Stimulated activated CD8-positive, alpha-beta memory T cell treated with anti-CD3 and anti-CD28 coated beads, Interleukin-4, amount 100 ng/mL, for 48 hours (primary cell): ENCODE measurements around the gene OR10H4.
"Not testable (repeated sequence)": the region's sequence is repeated elsewhere in the genome, so short reads cannot be mapped to it uniquely, and the experiment has no call there.

ENCODE experiments used
- DNase-seq: peaks from one replicate; pipeline ENCODE4 v3.0.0-alpha.2; 2020

The OR10H4 gene

GRCh38 chr19:15948223-15949058, at the start of gene OR10H4:
Gene OR10H4 (plus strand): TSS chr19:15949008. CDS start chr19:15949008, 0 bp downstream.
- no peak for DNase-seq

- not testable (repeated sequence) for DNase-seq
Observed at GRCh38 chr19:15899561-15899960, 49.2 kb upstream of the OR10H4 start.

- DNase-seq, result not testable (repeated sequence)
Observed at GRCh38 chr19:15900032-15900431, 48.8 kb upstream of the OR10H4 start.

GRCh38 chr19:15900504-15900903, 48.3 kb upstream of the OR10H4 start:
- no peak for DNase-seq

DNA sequence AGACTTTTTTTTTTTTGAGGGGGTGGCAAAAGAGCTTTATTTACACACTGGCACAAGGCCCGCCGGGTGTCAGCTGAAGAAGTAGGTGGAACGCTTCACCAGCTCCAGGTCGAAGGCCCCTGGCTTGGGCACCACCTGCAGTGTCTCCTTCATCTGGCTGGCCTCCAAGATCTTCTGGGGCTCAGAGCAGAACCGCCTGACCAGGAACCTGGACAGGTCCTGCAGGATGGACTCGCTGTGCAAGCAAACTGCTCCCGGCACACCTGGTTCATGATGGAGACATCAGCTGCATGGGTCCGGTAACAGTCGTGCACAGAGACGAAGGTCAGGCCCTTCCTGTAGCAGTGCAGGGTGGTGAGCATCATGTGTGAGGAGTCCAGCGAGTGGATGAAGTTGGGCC, 46.6 kb upstream of the OR10H4 start:
- DNase-seq, result no peak

DNA sequence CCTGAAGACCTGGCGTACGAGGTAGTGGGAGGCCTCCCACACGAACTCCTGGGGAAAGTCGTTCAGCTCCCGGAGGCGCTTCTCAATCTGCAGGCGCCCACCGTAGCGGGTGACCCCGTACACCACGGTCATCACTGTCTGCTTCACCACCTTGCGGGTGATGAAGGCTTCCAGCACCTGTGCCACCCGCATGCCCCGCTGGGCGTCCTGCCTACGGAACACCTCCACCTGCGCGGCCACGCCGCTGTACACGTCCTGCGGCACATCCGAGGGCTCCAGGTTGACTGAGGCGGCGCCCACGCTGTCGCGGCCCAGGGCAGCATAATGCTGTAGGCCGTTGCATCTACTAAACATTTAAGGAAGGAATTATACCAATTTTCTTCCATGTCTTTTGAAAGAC, 45.9 kb upstream of the OR10H4 start:
- not testable (repeated sequence) for DNase-seq

- no peak for DNase-seq
Observed at GRCh38 chr19:15905026-15905425, 43.8 kb upstream of the OR10H4 start.

GRCh38 chr19:15911599-15912235, 37.1 kb upstream of the OR10H4 start:
- DNase-seq, result no peak

DNA sequence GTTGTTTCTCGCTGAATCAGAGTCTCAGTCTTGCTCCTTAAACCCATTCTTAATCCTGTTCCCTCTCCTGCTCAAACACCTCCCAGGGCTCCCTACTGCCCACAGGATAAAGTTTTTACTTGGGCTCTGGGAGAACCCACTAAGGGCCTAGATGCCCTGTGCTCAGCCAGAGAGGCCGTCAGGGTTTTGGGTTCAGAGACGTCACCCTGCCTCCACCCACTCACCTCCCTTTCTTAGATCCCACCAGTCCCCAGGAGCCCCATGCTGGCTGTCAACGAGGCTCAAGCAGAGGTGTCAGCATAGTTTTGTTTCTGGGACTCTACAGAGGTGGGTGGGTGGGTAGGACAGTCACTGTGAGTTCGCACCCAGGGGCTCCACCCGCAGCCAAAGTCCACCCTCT, 35.4 kb upstream of the OR10H4 start:
- DNase-seq, result no peak

GRCh38 chr19:15913830-15914229, 35.0 kb upstream of the OR10H4 start:
- no peak for DNase-seq

DNA sequence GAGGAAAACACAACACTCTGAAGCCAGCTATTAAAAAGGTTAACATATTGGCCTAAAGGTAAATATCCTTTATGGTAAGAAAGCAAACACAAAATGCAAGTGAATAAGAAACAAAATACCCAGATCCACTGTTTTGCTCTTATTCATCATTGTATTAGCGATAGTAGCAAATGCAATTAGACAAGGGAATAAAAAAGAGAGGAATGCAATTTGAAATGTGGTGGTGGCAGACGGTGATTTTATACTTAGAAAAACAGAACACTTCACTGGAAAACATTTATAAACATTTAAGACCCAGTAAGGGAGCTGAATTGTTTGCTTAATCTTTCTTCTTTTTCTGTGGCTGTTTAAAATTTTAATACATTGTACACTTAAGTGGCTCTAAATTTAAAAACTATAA, 33.7 kb upstream of the OR10H4 start:
- DNase-seq, result no peak

GRCh38 chr19:15919243-15919642, 29.6 kb upstream of the OR10H4 start:
- no peak for DNase-seq

DNA sequence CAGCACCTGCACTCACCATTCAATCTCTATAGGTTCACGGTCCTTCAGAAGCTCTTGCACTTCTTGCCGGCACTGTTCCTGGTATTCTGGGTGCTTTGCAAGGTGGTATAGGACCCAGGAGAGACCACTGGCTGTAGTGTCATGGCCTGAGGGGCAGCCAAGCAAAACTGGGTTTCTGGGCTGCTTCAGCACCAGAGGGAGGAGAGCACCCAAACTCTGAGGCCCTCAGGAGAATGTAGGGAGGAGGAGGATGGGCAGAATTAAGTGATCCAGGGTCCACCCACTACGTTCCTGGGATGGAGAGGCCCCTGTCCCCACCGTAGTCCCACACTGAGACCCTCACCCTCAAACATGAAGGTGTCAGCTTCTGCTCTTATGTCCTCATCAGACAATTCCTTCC, 26.8 kb upstream of the OR10H4 start:
- no peak for DNase-seq

DNA sequence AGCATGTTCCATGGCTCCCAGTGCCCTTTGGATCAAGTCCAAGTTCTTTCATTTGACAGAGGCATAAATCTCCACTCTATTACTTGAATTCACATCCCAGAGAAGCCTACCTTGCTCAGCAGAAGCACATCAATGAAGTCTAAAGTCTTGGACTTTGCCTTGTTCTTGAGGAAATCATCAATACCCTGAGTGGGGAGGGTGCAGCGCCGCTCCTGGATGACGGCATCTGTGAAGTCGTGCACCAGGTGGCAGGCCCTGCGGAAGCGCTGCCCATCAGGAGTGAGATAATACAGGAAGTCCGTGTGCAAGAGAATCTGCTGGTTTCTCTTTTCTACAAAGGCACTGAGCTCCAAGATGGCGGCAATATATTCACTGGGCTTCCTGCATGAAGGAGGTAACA, 25.1 kb upstream of the OR10H4 start:
- DNase-seq, result no peak

- DNase-seq, result no peak
Observed at GRCh38 chr19:15926484-15926883, 22.3 kb upstream of the OR10H4 start.

GRCh38 chr19:15928321-15928720, 20.5 kb upstream of the OR10H4 start:
- DNase-seq, result no peak

- DNase-seq, result not testable (repeated sequence)
Observed at GRCh38 chr19:15933761-15934331, 15.0 kb upstream of the OR10H4 start.

DNA sequence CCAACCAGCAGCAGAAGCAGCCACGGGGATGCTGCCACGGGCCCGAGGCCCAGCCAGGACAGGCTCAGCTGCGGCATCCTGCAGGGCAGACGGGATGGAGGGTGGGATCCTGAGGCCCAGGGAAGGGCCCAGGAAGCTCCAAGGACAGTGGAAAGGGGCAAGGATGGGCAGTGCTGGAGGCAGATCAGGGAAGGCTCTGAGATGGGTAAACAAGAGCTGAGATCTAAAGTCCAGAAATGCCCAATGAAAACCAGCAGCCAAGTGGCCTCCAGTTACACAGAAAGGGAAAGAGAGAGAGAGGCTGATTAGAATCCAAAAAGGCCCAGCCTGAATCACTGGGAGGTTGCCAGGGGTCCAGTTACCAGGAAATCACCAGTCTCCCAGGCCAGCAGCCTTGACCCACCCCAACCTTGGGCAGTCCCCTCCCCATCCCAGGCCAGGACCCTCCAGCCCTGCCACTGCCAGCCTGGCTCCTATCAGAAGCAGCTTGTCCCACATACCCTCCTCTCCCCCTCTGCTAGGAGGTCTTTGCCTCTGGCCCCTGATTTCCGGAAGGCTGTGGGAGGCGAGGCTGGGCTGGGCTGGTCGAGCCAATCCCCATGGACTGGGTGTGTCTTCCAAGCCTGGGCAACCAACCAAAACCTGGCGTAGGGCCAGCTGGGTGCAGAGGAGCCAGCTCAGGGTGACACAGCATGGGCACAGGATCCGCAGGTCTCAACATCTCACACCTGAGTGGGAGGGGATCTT, 14.3 kb upstream of the OR10H4 start, which contains the start of gene CYP4F11:
Gene CYP4F11, minus strand, starts transcription at position 198 of the 747 bp plus-strand sequence. Its CDS starts 121 bp downstream, at position 77.
- no peak for DNase-seq

DNA sequence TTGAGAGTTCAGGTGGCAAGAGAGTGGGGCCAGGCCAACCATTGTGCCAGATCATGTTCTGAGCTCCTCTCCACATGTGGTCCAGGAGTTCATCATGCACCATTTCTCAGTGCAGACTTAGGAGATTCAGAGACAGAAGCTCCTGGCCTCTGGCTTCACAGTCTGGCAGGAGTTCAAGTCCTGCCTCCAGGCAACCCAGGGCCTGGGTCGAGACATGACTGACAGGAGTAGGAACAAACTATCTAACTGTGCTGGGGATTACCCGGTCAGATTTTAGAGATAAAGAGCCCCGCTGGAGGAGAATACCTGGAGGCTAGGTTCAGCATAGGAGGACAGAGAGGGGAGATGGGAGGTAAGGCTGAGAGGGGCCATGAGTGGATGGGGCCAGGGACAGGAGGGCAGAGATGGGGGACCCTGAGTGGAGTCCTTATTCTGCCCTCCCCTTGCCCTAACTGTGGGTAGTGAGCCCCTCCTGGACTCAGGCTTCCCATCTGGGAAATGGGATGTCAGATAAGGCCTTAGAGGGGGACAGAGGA, 13.6 kb upstream of the OR10H4 start:
- DNase-seq, result no peak

GRCh38 chr19:15936173-15936572, 12.6 kb upstream of the OR10H4 start:
- no peak for DNase-seq

DNA sequence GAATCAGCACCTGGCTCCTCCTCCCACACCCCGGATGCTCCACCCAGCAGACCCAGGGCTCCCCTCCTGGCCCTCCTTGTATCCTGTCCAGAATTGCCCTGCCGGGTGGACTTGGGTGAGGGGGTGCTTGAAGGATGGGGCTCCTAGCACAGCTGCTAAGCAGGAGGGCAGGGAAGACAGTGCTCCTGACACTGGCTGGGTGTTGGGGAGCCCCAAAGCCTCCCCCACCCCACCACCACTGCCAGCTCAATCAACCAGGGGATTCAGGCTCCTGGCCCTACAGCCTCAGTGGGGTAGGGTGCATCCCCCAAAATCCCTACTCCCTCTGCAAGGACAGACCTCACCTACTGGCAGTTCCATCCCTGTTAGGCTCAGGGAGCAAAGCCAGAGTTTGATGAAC, 11.9 kb upstream of the OR10H4 start:
- DNase-seq, result no peak

- no peak for DNase-seq
Observed at GRCh38 chr19:15937771-15938170, 11.0 kb upstream of the OR10H4 start.

GRCh38 chr19:15944401-15944800, 4.4 kb upstream of the OR10H4 start:
- DNase-seq, result no peak
